Upper lobe of right lung (tissue), 1 donor: ENCODE data around the gene SMIM30. TPM values are rescaled to one million over a fixed set of nuclear protein-coding genes. Genes with fewer than 3 reads are reported as not detected.

Source experiments
- ATAC-seq: fragments of 200-7000 bp; cut with Tn5 transposase; one replicate; pipeline ENCODE4 v1.9.1; 2020; ENCODE audit warnings: mild to moderate bottlenecking, moderate library complexity
- DNase-seq: peaks from one replicate; pipeline ENCODE4 v3.0.0-alpha.2; 2020
- H3K27ac ChIP-seq: fragments of 200-600 bp; one replicate; pipeline ENCODE4 v1.8.0; 2022
- H3K27me3 ChIP-seq: fragments of 200-600 bp; one replicate; pipeline ENCODE4 v1.8.0; 2022; ENCODE audit warnings: mild to moderate bottlenecking
- H3K36me3 ChIP-seq: fragments of 200-600 bp; one replicate; pipeline ENCODE4 v1.8.0; 2022
- H3K4me1 ChIP-seq: fragments of 200-600 bp; one replicate; pipeline ENCODE4 v1.8.0; 2022
- H3K4me3 ChIP-seq: fragments of 200-600 bp; one replicate; pipeline ENCODE4 v1.8.0; 2022; ENCODE audit warnings: mild to moderate bottlenecking
- H3K9me3 ChIP-seq: fragments of 200-600 bp; one replicate; pipeline ENCODE4 v1.8.0; 2022
- intact Hi-C: fragments of 100-400 bp; cut with DNase I; formaldehyde crosslinking; loops from one replicate; pipeline ENCODE4 v1.11.0; 2022
- total RNA-seq: library from RNA; stranded (reverse); fragmentation: NEBNext Ultra II Directional; extraction: Animal tissue kit (Norgen Biotek cat#: 25700); gene quantifications from one replicate; pipeline ENCODE4 v1.2.1, GENCODE V29; 2021
- TF ChIP-seq, protein P1 (sequence below): fragments of 200-600 bp; IDR thresholded peaks from one replicate; pipeline ENCODE4 v1.8.0; 2022; ENCODE audit warnings: antibody characterized with exemption
- donor health status: DM: no; HTN: yes; CAD: no; lungs with severe emphysema.

SMIM30 gene
- total RNA-seq, 1 donor from 2014 or later, result 48.5 TPM

DNA sequence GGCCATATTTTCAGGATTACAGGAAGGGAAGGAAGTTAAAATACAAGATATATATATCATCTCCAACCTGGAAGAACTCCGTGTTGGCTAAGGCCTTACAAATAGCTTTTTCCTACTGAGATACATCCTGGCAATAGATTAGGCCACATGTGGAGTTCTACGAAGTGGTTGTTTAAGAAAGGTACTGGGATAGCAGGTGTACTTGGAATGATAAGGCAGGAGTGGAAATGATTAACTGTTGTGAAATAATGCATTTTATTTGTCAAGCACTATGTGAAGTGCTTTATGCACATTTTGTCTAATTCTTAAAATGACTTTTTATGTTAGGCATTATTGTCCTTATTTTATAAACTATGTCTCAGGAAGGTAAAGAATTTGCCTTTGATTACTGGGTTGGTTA lies 18.9 kb upstream of the SMIM30 start:
- TF ChIP-seq, protein P1, sequence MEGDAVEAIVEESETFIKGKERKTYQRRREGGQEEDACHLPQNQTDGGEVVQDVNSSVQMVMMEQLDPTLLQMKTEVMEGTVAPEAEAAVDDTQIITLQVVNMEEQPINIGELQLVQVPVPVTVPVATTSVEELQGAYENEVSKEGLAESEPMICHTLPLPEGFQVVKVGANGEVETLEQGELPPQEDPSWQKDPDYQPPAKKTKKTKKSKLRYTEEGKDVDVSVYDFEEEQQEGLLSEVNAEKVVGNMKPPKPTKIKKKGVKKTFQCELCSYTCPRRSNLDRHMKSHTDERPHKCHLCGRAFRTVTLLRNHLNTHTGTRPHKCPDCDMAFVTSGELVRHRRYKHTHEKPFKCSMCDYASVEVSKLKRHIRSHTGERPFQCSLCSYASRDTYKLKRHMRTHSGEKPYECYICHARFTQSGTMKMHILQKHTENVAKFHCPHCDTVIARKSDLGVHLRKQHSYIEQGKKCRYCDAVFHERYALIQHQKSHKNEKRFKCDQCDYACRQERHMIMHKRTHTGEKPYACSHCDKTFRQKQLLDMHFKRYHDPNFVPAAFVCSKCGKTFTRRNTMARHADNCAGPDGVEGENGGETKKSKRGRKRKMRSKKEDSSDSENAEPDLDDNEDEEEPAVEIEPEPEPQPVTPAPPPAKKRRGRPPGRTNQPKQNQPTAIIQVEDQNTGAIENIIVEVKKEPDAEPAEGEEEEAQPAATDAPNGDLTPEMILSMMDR, result no peak
- DNase-seq, result no peak
- no peak for ATAC-seq
- Histone ChIP-seq H3K27me3 (no peaks in the 10 kb centered on the region), H3K36me3 (no peaks in the 10 kb centered on the region), H3K4me3 (no peak overlapping the region), H3K27ac (no peak overlapping the region), H3K4me1 (no peaks in the 10 kb centered on the region), H3K9me3 (no peaks in the 10 kb centered on the region)
- intact Hi-C loops, result no loop called here

DNA sequence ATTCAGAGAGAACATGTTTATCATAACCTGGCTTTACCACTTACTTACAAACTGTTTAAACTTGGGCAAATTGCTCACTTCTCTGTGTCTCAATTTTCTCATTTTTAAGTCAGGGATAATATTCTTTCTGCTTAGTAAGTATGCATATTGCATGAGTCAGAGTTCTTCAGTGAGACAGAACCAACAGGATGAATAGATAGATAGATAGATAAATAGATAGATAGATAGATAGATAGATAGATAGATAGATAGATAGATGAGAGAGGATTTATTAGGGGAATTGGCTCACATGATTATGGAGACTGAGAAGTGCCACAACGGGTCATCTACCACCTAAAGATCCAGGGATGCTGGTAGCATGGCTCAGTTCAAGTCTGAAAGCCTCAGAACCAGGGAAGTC lies 15.7 kb upstream of the SMIM30 start:
- no peak for DNase-seq
- H3K9me3 ChIP-seq, result no peaks in the 10 kb centered on the region
- no peak overlapping the region for H3K27ac ChIP-seq
- intact Hi-C loops, result no loop called here
- no peaks in the 10 kb centered on the region for H3K4me1 ChIP-seq
- H3K4me3 ChIP-seq, result no peak overlapping the region
- H3K36me3 ChIP-seq, result no peaks in the 10 kb centered on the region
- no peaks in the 10 kb centered on the region for H3K27me3 ChIP-seq
- ATAC-seq, result no peak
- TF ChIP-seq, protein P1, result no peak

DNA sequence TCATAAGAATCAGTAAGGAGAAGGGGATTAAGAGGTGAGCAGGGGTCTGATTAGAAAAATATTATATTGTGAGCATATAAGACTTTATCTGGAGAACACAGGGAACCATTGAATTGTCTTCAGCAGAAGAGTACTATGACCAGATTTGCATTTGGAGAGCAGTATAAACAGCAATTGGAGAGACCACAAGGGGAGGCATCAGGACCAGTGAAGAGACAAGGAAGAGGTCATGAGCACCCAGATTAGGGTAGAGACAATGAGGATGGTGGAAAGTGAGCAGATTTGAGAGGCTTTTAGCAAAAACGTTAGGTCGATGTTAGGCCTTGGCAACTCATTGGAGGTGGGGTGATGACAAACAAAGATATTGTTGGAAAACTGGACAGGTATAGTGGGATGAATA lies 13.0 kb upstream of the SMIM30 start:
- Histone ChIP-seq H3K27me3 (no peaks in the 10 kb centered on the region), H3K36me3 (no peaks in the 10 kb centered on the region), H3K9me3 (no peaks in the 10 kb centered on the region), H3K27ac (no peak overlapping the region), H3K4me3 (no peak overlapping the region), H3K4me1 (no peaks in the 10 kb centered on the region)
- TF ChIP-seq, protein P1, result no peak
- intact Hi-C loops, result no loop called here
- ATAC-seq (no peak), DNase-seq (no peak)

DNA sequence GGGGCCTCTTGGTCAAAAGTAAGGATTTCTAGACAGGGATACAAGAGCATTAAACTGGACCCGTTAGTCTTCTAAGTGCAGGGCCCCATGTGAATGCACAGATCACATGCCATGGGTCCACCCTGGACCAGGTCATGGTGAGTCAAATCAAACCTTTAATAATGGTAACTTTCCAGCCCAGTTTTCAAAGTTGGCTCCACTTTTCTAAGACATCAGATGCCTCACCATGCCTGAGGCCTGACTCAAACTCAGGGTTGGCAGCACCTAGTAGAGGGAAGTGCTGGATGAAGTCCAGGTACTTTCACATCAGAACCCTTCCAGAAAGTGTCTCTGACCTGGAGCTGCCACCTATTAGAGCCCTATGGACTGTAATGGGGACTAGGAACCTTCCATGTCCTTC lies 9.7 kb upstream of the SMIM30 start:
- Histone ChIP-seq H3K4me1 (no peaks in the 10 kb centered on the region), H3K9me3 (no peaks in the 10 kb centered on the region), H3K27me3 (no peaks in the 10 kb centered on the region), H3K36me3 (no peaks in the 10 kb centered on the region), H3K4me3 (no peak overlapping the region), H3K27ac (no peak overlapping the region)
- DNase-seq (no peak), ATAC-seq (no peak)
- TF ChIP-seq, protein P1, result no peak
- intact Hi-C loops, result no loop called here

DNA sequence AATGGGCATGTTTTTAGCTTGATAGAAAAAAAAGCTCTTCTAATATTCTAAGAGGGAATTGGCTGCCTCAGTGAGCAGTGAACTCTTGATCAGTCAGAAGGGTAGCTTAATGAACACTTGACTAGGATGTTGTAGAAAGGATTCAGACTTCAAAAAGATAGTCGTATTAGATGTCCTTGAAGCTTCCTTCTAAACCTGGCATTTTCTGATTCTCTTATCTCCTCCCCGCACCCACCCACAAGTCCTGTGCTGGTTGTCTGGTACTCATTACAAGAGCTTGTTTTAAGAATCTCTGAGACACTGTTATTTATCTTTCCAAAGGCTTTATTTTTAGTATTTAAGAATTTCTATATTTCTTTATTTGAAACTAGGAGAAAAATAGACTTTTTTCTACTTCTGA lies 7.4 kb upstream of the SMIM30 start:
- no peaks in the 10 kb centered on the region for H3K9me3 ChIP-seq
- intact Hi-C loops, result no loop called here
- DNase-seq, result no peak
- no peak overlapping the region for H3K27ac ChIP-seq
- TF ChIP-seq, protein P1, result no peak
- H3K4me3 ChIP-seq, result no peak overlapping the region
- H3K36me3 ChIP-seq, result no peaks in the 10 kb centered on the region
- H3K4me1 ChIP-seq, result no peaks in the 10 kb centered on the region
- no peak for ATAC-seq
- H3K27me3 ChIP-seq, result no peaks in the 10 kb centered on the region

DNA sequence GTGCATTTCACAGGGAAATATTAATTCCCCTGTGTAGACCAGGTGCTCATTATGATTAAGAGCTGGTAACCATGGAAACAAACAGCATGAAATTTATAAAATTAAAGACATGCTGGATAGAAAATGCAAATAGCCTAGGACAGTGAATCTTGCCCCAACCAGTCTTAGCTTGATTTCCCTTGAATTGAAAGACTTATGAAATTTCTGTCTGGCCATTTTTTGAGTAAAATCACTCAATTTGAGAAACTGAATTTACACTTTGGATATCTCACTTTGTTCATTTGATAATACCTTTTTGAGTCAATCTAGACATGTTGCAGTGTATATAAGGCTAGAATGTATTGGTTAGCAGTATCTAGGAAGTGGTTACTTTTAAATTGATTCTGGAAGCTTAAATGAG lies 4.4 kb upstream of the SMIM30 start:
- no peaks in the 10 kb centered on the region for H3K36me3 ChIP-seq
- DNase-seq (no peak), ATAC-seq (no peak)
- H3K4me3 ChIP-seq, result no peak overlapping the region
- peaks cover under 1% of the 10 kb centered on the region for H3K4me1 ChIP-seq
- no peaks in the 10 kb centered on the region for H3K9me3 ChIP-seq
- no peaks in the 10 kb centered on the region for H3K27me3 ChIP-seq
- TF ChIP-seq, protein P1, result no peak
- H3K27ac ChIP-seq, result no peak overlapping the region
- intact Hi-C loops, result no loop called here
